Inflammatory macrophage treated with lipopolysaccharide for 4 hours (primary cell): ENCODE measurements around the gene RUNX2.
A peak's percentile ranks its signal among the peaks of the same experiment; 100 is the strongest.
"Not testable (repeated sequence)": the region's sequence is repeated elsewhere in the genome, so short reads cannot be mapped to it uniquely, and the experiment has no call there.

Source experiments
- DNase-seq: peaks from one replicate; pipeline ENCODE4 v3.0.0-alpha.2; 2020

RUNX2 gene

DNA sequence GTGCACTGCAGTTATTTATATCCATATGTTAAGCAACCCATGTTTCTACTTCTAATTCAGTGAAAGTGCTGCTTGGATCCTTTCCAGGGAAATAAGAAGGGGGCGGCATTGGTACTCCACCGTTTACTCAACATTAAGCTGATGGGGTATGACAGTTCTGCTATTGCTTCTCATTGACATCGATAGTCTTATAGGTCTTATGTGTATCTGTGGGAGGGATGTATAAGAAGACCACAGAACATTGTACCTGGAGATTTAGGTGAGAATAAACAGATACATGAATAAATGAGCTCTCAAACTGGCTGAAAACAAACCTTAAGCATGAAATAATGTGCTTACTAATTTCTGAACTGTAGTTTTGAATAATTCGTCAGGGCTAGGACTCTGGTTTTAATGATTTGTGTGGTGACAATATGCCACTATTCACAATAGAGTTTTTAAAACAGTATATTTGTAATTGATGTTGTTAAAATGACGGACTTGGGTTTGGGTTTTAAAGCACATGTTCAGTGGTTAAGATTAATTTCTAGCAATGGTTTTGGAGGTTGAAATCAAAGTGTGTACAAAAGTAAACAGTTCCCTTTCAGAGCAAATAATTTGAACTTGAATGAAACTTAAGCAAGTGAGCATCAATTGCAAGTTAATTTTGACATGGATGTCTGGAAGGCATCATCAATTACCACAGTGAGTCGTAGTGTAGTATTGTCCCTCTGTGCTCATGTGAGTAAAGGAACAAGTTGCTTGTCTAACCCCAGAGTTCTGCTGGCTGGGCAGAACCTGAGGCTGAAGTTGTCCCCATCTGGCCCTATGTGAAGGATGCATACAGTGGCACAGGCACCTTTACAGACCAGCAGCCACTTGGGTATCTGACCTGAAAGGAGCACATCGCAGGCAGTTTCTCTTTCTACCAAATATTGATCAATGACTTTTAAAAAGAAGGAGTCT is 134.3 kb downstream of the RUNX2 start:
- DNase-seq = no peak

DNA sequence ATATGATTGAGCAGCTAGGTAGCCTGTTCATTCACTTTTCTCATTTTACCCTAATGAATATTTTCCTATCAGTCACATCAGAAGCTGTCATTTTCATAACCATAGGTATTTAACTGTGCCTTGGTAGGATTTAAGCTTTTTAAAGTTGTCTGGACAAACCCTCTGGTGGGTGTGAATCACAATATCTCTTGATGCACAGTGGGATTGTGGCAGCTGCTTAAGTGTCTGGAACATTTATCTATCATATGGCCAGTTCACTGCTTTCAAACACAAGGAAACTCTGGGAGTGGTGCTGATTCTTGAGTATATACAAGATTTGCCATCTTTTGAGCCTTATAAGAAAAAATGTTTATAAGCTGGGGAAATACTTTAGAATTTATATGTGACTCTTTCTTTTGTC is 136.6 kb downstream of the RUNX2 start:
- DNase-seq = no peak

DNA sequence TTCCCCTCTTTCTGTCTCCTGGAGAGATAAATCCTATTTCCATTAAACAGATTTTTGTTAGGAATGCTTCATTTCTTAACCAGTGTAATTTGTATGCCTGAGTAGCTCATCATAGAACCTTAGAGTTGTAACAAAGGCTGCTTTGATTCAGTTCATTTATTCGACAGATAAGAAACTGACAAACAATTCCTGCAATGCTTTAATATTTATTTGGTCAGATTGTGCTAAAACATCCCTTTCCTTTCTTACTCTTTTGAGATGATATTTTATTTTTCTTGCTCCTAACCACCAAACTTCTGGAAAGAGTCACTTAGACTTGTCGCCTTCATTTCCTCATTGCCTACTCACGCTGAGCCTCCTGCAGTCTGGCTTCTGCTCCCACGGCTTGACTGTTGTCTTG is 138.6 kb downstream of the RUNX2 start:
- no peak for DNase-seq

DNA sequence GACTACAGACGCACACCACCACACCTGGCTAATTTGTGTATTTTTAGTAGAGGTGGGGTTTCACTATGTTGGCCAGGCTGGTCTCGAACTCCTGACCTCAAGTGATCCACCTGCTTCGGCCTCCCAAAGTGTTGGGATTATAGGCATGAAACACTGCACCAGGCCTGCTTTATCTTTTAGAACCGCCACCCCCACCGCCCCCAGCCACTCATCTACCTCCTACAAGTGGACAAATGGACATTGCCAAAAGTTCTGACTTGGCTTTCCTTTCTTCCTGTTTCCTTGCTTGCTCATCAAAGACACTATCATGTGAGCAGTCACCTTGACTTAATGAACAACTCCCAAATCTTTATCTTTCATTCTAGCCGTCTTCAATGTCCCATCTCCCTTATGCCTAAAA is 139.3 kb downstream of the RUNX2 start:
- not testable (repeated sequence) for DNase-seq

DNA sequence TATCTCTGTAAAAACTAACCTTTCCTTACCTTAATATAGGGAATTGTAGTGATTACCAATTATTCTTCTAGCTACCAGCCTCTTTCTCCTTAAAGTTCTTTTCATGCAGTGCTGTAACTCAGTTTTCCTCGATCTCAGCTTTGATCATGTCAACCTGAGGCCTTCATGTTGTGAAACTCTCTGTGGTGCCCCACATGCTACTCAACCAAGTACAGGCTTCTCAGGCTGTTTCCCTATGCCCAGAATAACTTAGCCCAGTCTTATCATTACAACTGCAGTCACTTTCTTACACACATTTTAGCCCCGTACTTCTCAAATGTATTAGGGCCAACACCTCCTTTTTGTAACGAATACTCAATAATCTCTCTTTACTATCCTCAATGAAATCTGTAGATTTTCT is 139.7 kb downstream of the RUNX2 start:
- no peak for DNase-seq

DNA sequence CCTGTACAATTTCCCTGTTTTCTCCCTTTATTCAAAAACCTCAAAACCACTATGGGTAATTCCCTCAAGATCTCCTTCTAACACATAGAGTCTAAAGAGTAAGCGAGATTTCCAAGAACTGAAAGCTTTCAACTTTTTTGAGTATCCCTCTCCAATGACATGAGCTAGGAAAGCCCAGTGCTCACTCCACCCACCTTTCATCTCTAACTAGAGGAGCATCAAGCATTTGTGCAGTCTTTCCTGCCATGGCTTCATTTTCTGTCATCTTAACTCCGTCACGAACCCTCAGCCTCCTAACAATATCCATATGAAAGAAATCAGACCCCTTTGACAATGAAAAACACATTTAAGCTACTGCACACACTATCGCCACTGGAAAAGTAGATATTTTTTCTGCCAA is 141.5 kb downstream of the RUNX2 start:
- no peak for DNase-seq

DNA sequence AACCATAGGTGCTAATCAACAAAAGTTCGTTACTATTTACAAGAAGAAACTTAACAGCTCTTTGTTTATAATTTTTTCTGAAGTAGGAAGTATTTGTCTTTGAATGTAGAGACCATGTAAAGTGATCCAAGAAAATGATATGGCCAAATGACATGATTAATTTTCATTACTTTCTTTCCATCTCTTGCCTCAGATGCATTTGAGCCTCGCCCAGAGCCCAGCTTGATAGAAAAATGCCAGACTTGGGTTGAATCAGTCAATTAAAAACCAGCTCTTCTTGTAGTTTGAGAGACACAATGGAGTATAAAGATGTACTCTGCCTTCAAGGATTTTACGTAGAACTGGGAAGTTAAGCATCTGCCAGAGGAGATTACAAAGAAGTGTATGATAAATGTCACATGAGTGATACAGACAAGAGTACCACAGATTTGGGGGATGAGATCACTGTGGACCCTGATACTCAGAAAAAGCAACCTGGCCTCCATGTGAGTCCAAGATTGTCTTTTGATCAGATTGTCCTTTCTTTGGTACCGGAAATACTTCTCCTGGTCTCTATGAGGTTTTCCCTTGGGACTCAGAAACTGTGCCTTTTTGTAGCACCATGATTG is 142.1 kb downstream of the RUNX2 start:
- DNase-seq = no peak

DNA sequence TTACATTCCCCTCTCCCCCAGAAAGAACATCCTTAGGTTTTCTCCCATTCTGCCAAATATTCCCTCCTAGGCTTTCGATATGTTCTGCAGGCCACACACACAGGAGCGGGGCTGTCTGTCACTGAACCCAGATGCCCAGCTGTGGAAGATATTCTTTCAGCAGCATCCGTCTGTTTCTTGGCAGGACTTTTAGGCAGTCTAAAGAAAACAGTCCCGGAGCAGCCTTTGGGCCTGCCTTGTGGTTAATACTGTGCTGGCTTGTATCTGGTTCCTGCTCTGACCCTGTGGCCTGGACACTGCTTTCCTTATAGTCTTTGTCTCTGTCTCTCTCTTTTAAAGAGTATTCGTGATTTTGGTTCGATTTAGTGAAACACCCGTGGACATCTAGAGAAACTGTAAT is 144.3 kb downstream of the RUNX2 start:
- no peak for DNase-seq

DNA sequence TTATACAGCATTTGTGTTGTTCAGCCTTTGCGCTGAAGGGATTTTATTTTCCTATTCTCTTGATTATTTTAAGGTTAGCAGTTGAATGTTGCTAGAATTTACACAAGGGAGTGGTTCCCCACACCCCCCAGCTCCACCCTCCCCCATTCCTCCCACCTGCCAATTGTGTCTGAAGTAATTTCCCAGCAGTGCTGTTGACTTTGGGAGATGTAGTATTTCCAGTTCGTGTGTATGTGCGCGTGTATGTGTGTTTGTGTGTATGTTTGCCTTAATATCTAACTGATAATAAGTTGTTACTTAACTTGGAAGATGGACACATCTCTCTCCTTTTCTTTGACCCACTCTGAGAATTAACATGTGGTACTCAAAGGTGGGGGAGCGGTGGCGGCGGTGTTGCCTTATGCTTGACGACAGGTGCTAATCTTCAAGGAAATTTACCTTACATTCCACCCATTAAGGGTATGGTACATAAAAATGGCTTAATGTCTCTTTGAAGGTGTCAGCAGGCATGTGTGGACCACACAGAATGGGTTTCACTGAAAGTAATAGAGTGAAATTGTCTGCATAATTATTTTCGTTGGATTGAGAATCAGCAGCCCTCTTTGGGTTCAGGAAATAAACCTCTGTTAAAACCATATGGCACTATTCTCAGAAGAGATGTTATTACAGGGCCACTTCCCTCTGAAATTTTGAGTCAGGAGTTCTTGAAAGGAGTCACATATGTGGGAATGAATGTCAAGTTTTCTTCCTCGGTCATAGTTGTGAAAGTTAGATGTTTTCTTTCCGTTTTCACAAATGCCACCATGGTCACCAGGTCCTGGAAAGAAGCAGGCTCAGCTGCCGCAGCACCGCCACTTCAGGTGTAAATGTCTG is 145.2 kb downstream of the RUNX2 start:
- DNase-seq = peak; percentile 17

DNA sequence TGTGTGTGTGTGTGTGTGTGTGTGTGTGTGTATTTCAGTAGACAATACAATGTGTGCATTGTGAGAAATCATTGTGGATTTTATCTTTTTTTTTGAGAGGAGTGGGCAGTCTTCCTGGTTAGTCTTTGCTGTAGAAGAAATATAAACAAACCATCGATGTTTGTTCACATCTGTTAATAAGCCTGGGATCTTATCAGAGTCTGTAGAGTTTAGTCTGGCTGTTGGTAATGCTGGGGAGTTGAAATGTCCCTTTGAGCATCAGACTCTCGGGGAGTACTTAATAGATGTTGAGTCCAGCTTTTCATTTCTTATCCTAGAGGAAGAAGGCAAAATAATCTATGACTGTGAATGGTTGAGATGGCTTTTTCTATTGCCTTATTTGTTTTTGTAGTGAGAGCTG is 146.2 kb downstream of the RUNX2 start:
- DNase-seq = no peak

DNA sequence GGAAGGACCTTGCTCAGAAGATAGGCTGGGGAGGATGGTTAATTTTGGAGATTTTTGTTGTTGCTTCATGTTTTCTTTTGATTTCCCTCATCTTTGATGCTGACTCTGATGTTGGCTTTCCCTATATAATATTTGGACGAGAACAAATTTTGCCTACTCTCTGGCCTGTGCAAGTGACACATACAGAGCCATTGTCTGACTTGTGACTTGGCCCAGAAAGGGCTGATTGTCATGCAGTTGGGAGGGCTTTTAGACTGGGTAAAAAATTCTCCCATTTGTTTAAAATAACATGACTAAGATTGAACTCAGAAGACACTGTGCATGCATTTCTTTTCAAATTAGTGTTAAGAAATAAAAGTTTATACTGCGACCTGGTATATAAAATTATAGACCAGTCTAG is 148.2 kb downstream of the RUNX2 start:
- DNase-seq = no peak

DNA sequence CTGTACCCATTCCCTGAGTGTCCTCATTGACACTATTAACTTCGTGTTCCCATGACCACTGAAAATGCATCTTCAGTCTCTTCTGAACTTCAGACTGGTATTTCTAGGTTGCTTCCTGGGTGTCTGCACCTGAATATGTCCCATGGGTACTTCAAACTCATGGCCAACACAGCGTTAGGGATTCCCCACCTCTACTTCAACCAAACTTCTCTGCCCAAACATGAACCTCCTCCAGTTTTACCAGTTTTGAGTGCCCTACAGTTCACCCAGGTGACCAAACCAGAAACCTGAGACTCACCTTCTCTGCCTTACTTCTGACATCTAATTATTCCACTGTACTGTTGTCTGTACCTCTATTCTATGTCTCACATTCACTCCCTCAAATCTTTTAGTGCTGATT is 149.1 kb downstream of the RUNX2 start:
- DNase-seq = no peak

DNA sequence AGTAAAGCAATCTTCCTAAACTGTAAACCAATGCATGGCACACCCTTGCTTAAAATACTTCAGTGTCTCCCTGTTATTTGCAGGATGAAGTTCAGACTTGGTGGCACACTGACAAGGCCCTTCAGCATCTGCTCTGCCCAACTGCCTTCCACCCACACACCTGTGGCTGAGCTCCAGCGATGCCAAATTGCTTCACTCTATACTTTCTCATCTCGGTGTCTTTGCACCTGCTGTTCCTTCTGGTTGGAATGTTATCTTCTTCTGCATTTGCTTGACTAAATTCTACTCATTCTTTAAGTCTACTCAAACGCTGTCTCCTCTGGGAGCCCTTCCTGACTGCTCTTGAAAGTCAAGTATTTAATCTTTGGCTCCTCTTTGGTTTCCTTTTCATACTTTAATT is 149.7 kb downstream of the RUNX2 start:
- DNase-seq = no peak

DNA sequence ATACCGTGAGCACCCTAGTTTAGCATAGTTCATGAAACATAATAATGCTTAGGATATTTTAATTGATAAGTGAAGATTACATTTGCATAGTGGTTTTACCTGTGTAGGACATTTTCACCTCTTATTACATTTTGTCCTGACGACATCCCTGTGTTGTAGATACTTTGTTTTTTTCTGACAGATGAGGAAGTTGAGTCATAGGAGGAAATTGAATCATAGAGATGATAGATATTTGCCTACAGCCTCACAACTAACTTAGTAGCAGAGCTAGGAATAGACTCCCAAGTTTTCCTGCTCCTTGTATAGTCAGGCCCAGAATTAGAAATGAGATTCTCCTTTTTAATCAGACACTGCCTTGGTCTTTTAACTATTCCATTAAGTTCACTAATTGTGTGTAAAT is 150.1 kb downstream of the RUNX2 start:
- peak; percentile 76 for DNase-seq

DNA sequence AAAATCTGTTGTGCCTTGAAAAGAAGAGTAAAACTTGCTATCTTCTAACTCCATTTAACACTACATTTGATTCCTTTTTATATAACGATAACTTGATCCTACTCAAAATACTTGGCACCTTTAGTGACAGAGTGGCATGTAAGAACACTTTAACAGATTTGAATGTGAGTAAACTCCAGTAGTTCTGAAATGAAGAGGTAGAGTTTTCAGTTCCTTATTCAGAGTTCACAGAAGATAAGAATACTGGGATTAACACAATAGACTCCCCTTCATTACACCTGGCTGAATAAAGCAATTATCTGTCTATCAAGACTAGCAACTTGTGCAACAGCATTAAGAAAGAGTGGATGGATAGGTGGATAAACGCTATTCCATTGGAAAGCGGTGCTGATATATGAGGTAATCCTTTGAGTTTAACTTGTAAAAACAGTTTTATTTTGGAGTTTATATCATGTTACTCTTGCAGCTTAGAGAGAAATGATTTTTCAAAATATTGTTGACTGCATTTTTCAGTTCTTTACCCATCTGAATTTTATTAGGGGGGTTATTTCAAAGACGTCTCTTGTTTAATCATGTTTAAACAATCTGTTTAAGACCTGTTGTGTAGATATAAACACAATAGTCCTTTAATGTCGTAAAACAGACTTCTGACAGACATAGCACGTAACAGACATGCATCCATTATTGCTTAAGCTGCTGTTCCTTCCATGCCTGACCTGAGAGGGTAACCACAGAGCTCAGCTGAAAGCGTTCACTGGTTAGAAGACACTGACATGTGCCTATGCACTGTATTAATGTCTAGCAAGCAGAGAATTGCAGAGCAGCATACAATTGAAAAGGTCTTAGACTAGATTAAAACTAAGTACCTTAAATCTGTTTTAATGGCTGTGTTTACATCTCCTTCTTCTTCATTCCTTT is 152.0 kb downstream of the RUNX2 start:
- peak; percentile 19 for DNase-seq

DNA sequence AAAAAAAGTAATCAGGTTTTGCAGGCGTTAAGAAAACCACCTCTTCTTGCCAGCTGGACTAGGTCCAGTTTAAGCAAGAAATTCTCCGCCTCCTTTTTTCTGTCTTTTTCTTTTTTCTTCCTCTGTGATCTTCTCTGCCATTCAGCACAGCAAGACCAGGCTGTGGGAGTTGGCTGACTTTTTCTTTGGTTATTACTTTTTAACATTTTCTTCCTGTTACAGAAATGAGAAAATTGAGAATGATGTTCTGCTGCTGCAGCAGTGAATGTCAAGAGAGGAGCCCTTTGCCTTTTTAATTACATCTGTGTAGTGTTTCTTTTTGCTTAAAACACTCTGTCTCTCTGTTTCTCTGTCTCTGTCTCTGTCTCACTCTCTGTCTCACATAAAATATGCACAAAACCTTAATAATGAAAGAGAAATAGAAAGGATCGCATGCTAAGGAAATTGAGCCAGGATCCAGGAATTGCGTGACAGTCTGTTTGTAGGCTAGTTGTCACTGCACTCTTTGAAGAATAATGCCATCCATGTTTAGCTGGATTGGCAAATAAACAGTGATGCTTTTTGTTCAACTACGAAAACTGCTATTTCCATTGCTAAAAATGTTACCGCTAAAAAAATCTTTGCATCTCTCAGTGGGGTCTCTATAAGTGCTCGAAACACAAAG is 152.8 kb downstream of the RUNX2 start:
- DNase-seq = no peak

DNA sequence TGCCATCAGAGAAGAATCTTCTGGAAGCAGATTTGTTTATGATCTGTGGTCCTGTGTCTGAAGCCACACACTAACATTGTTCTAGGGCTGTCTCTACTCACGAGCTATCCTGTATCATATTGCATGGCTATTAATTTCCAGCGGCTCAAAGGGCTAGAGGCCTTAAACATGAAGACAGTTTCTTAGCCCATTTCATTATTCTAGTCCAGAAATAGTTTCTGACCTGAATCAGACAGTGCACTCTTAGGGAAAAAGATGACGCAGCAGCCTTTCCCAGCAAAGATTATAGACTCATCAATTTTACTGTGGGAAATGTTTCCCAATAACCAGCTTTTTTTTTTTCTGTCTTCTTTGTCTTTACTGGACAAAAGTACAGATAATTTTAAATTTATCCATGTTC is 154.9 kb downstream of the RUNX2 start:
- no peak for DNase-seq

DNA sequence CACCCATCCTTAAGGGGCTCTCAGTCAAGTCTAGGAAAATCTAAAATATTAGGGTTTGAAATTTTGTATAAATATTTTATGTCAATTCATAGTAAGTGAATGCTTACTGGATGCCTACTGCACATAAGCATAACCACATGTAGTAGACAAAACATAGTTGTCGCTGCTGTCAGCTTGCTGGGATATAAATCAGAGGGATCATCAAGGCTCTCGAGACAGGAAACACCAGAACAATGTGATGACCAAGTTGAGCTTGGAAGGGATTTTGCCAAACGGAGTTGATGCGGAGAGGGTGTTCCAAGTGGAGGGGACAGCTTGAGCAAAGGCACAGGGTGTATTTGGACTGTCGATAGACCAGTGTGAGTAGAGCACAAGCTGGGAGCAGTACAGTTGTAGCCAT is 155.4 kb downstream of the RUNX2 start:
- DNase-seq = no peak

DNA sequence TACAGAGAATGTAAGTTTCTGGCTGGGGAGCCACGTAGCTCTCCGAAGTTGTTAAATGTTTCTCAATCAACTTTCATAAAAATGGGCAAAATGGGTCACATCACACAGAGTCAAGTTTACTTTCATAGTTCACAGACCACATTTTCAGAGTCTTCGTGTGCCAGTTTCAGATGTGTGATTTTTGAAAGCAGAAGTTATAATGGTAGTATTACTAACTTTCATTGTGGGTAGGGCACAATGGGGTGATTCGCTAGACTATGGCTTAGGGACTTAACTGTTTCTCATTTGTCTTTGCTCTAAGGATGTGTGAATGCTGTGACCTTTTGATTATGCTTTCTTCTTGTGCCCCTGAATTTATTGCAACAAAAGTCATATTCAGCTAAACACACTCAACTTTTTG is 158.6 kb downstream of the RUNX2 start:
- peak; percentile 63 for DNase-seq

DNA sequence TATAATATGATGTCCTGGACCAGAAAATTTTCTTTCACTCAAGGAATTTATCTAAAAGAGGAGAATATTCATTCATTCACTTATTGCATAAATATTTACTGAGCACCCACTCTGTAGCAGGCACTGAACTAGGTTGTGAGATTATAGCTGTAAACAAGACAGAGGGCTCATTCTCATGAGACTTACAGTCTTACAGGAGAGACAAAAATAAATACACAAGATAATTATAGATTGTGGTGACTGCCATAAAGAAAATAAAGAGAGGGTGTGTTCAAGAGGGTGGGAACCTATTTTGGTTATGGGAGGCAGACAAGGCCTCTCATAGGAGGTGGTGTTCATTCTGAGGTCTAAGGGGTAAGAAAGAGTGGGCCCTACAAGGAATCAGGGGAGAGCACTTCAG is 159.5 kb downstream of the RUNX2 start:
- DNase-seq = no peak

DNA sequence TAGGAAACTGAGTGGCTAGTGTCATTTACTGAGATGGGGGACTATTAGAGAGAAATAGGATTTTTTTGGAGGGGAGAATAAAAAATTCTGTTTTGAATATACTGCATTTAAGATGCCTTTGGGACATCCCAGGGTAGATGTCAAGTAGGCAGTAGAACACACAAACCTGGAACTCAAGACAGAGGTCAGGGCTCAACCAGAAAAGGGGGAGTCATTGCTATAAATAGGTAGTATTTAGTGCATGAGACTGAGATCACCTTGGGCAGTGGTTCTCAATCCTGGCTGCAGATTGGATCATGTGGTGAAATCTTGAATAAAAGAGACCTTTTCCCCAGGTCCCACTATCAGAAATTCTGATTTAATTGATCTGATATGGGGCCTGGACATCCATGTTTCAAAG is 160.1 kb downstream of the RUNX2 start:
- no peak for DNase-seq

DNA sequence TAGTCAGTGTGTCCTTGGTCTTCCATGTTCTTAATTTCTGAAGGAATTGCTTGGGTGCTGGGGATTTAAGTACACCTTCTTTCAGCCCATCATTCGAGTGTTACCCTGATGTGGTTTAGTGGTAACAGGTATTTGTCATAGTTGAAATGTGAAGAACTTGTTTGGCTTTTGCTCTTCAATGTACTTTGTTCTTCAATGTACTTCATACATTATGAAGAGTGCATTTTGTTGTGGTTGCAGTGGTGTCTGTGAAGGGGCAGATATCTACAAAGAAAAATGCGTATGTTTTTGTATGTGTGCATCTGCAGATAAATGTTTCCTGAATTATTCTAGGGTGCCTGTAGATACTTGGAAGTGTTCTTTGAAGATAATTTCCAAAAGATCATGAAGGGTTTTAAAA is 160.8 kb downstream of the RUNX2 start:
- no peak for DNase-seq
